GM23248 (cell line): ENCODE measurements around the gene GLYATL3.

ENCODE experiments used
- EZH2 ChIP-seq: fragments of 200-600 bp; sonication (generic); IDR thresholded peaks from 2 replicates; pipeline ENCODE4 v1.6.1; 2018; ENCODE audit warnings: antibody characterized with exemption, mild to moderate bottlenecking; ENCODE audit not compliant: insufficient read depth, poor library complexity, severe bottlenecking
- EZH2phosphoT487 ChIP-seq: fragments of 200-600 bp; sonication (generic); IDR thresholded peaks from 2 replicates; pipeline ENCODE4 v1.6.1; 2018; ENCODE audit warnings: antibody characterized with exemption, moderate library complexity, mild to moderate bottlenecking, low read depth; ENCODE audit not compliant: insufficient read depth

GRCh38 chr6:49499126-49499525 is 597 bp upstream of the GLYATL3 start:
- TF ChIP-seq EZH2phosphoT487 (no peak), EZH2 (no peak)
